ENCODE results near the gene OLFML1. TPM values are rescaled to one million over a fixed set of nuclear protein-coding genes. Genes with fewer than 3 reads are reported as not detected.

Gene OLFML1
- total and polyA plus RNA-seq, 2 of the 13 experiments (the other 11 are each of a cell fraction or from before 2014, with no cell fraction given) = 0.89 to 0.90 TPM

- no peak for TF ChIP-seq ZNF282 (IDR thresholded peaks at IDR 0.05; ENCODE audit: partially characterized antibody)
- TF ChIP-seq ZNF331 (CRISPR knock-in tag; IDR thresholded peaks at IDR 0.05) = peak; percentile 77; the same call in 1 of the 2 replicates
- TF ChIP-seq REL (CRISPR knock-in tag; conservative IDR thresholded peaks at IDR 0.05) = no peak
- TF ChIP-seq MED1 (CRISPR knock-in tag; IDR thresholded peaks at IDR 0.05) = peak; percentile 80
- peak; percentile 93 for TF ChIP-seq ZEB1 (IDR thresholded peaks at IDR 0.05; ENCODE audit: insufficient replicate concordance, low read depth)
- no peak for TF ChIP-seq MBD4 (IDR thresholded peaks at IDR 0.05; ENCODE audit: borderline replicate concordance, low read length)
- no peak for TF ChIP-seq ZNF225 (CRISPR knock-in tag; IDR thresholded peaks at IDR 0.05)
- TF ChIP-seq MXI1 (IDR thresholded peaks at IDR 0.05; ENCODE audit: borderline replicate concordance, low read depth, low read length) = peak; percentile 33; the same call in 1 of the 3 replicates
- TF ChIP-seq MEIS1 (CRISPR knock-in tag; IDR thresholded peaks at IDR 0.05; ENCODE audit: borderline replicate concordance) = no peak
- no peak for TF ChIP-seq MXD3 (CRISPR knock-in tag; IDR thresholded peaks at IDR 0.05)
- no peak for TF ChIP-seq ZNF816 (CRISPR knock-in tag; IDR thresholded peaks at IDR 0.05; ENCODE audit: borderline replicate concordance)
- TF ChIP-seq NFKB2 (CRISPR knock-in tag; IDR thresholded peaks at IDR 0.05; ENCODE audit: borderline replicate concordance) = no peak
- TF ChIP-seq NFAT5 (CRISPR knock-in tag; IDR thresholded peaks at IDR 0.05) = no peak
- no peak for TF ChIP-seq ZNF782 (CRISPR knock-in tag; IDR thresholded peaks at IDR 0.05; ENCODE audit: borderline replicate concordance)
- TF ChIP-seq HOXA3 (CRISPR knock-in tag; IDR thresholded peaks at IDR 0.05) = peak; percentile 76
- TF ChIP-seq ZNF263 (CRISPR knock-in tag; IDR thresholded peaks at IDR 0.05) = no peak
- TF ChIP-seq ZNF556 (CRISPR knock-in tag; IDR thresholded peaks at IDR 0.05; ENCODE audit: borderline replicate concordance) = peak; percentile 41; the same call in 1 of the 2 replicates
- no peak for TF ChIP-seq ZNF781 (CRISPR knock-in tag; IDR thresholded peaks at IDR 0.05; ENCODE audit: borderline replicate concordance, not compliant biosample characterization)
- TF ChIP-seq ZNF232 (CRISPR knock-in tag; IDR thresholded peaks at IDR 0.05; ENCODE audit: borderline replicate concordance) = no peak
- TF ChIP-seq ZNF230 (CRISPR knock-in tag; IDR thresholded peaks at IDR 0.05) = no peak
- TF ChIP-seq ZNF724P (CRISPR knock-in tag; IDR thresholded peaks at IDR 0.05; ENCODE audit: borderline replicate concordance) = no peak
- no peak for TF ChIP-seq FOXM1 (CRISPR knock-in tag; IDR thresholded peaks at IDR 0.05)
- TF ChIP-seq ZNF281 (CRISPR knock-in tag; IDR thresholded peaks at IDR 0.05; ENCODE audit: borderline replicate concordance) = no peak
- TF ChIP-seq NCOA2 (CRISPR knock-in tag; IDR thresholded peaks at IDR 0.05) = peak; percentile 44; the same call in 1 of the 2 replicates
Observed at GRCh38 chr11:7525424-7525823, 40.1 kb downstream of the OLFML1 start (continued).

Data from HepG2 (cell line).